HCT116 (cell line): ENCODE measurements around the gene RBFOX2. TPM values are rescaled to one million over a fixed set of nuclear protein-coding genes. Genes with fewer than 3 reads are reported as not detected.
A peak's percentile ranks its signal among the peaks of the same experiment; 100 is the strongest.

Experiments
- ATAC-seq: fragments of 200-7000 bp; cut with Tn5 transposase; 2 replicates; pipeline ENCODE4 v1.9.1; 2020; ENCODE audit warnings: mild to moderate bottlenecking, moderate library complexity
- BruUV-seq: library from RNA; stranded (reverse); fragments of 400-500 nt; replicated peaks from 2 replicates; lab custom pipeline; 2021; lab: Mats Ljungman, UMichigan
- CTCF ChIA-PET: fragments of 300-600 bp; sonication (Branson Sonifier 250); formaldehyde crosslinking; loops from one replicate; lab custom pipeline; 2021; ENCODE audit warnings: antibody characterized with exemption; lab: Charles Lee
- POLR2A ChIA-PET: fragments of 300-600, 350-600 bp; sonication (Branson Sonifier 250); formaldehyde crosslinking; loops from one replicate; lab custom pipeline; 2021; ENCODE audit warnings: antibody characterized with exemption; lab: Charles Lee
- RAD21 ChIA-PET, 2 experiments: fragments of 300-600 bp; sonication (Branson Sonifier 250); formaldehyde crosslinking; loops; one replicate each; lab custom pipeline; 2023; ENCODE audit warnings: low total read pairs in 2 of 2; ENCODE audit not compliant: uncharacterized antibody in 2 of 2, unreplicated experiment in 2 of 2, low non-redundant PET in 1 of 2; lab: Charles Lee
- DNase-seq: peaks from one replicate; pipeline ENCODE4 v3.0.0-alpha.2; 2010; ENCODE audit warnings: low read depth, low spot score
- H2AFZ ChIP-seq: fragments of 200-600 bp; shearing (Covaris generic), sonication (generic); 2 replicates; pipeline ENCODE4 v1.6.1; 2017; ENCODE audit warnings: low read depth, mixed run types, mixed read lengths, antibody characterized with exemption, low read length; ENCODE audit not compliant: poor library complexity, severe bottlenecking
- H3K27ac ChIP-seq: 2 replicates; pipeline ENCODE4 v1.5.1; 2012; ENCODE audit warnings: low read depth, low read length
- H3K27me3 ChIP-seq: fragments of 200-600 bp; sonication (generic); 2 replicates; pipeline ENCODE4 v1.6.1; 2016; ENCODE audit warnings: mixed run types, low read length, mixed read lengths; ENCODE audit not compliant: insufficient read depth
- H3K36me3 ChIP-seq, 2 experiments: fragments of 200-500 bp in 1 of 2; fragments of 200-600 bp in 1 of 2; sonication (Bioruptor generic) in 1 of 2; sonication (generic) in 1 of 2; 2 replicates each; pipeline versions ENCODE4 v1.5.1 to v1.6.1; 2014 to 2016; ENCODE audit warnings: low read length in 2 of 2, inconsistent platforms in 1 of 2, mixed read lengths in 1 of 2, mixed run types in 1 of 2; ENCODE audit not compliant: insufficient read depth in 2 of 2, control insufficient read depth in 1 of 2
- H3K4me1 ChIP-seq, 2 experiments: fragments of 200-600 bp in 1 of 2; sonication (generic) in 1 of 2; 2 replicates each; pipeline versions ENCODE4 v1.5.1 to v1.6.1; 2012 to 2017; ENCODE audit warnings: low read length in 2 of 2, inconsistent platforms in 1 of 2, mild to moderate bottlenecking in 1 of 2, mixed read lengths in 1 of 2, mixed run types in 1 of 2, moderate library complexity in 1 of 2; ENCODE audit not compliant: insufficient read depth in 2 of 2, control insufficient read depth in 1 of 2
- H3K4me2 ChIP-seq: fragments of 200-600 bp; sonication (generic); 2 replicates; pipeline ENCODE4 v1.6.1; 2017; ENCODE audit warnings: mixed run types, low read length, mixed read lengths
- H3K4me3 ChIP-seq, 2 experiments: fragments of 200-600 bp in 1 of 2; sonication (generic) in 1 of 2; replicated peaks in 1 of 2; 2 replicates each; pipeline ENCODE4 v1.5.1; 2011 to 2016; ENCODE audit warnings: low read length in 2 of 2, control low read depth in 1 of 2, low read depth in 1 of 2, mild to moderate bottlenecking in 1 of 2, mixed read lengths in 1 of 2, mixed run types in 1 of 2
- H3K79me2 ChIP-seq: fragments of 200-600 bp; sonication (generic); 2 replicates; pipeline ENCODE4 v1.6.1; 2017; ENCODE audit warnings: mild to moderate bottlenecking, mixed run types, low read length, moderate library complexity, mixed read lengths; ENCODE audit not compliant: insufficient read depth
- H3K9ac ChIP-seq: fragments of 200-600 bp; sonication (generic); 2 replicates; pipeline ENCODE4 v1.6.1; 2016; ENCODE audit warnings: low read length, mixed read lengths
- H3K9me2 ChIP-seq: fragments of 200-600 bp; sonication (generic), shearing (Covaris generic); 2 replicates; pipeline ENCODE4 v1.6.1; 2017; ENCODE audit warnings: mixed run types, mild to moderate bottlenecking, moderate library complexity; ENCODE audit not compliant: insufficient read depth
- H3K9me3 ChIP-seq, 2 experiments: fragments of 200-500 bp in 1 of 2; fragments of 200-600 bp in 1 of 2; sonication (Bioruptor generic) in 1 of 2; sonication (generic) in 1 of 2; 2 replicates each; pipeline ENCODE4 v1.6.1; 2014 to 2017; ENCODE audit warnings: low read length in 2 of 2, mixed read lengths in 2 of 2, inconsistent platforms in 1 of 2, low read depth in 1 of 2, mild to moderate bottlenecking in 1 of 2, mixed run types in 1 of 2, moderate library complexity in 1 of 2; ENCODE audit not compliant: control insufficient read depth in 1 of 2, insufficient read depth in 1 of 2
- H4K20me1 ChIP-seq: fragments of 200-600 bp; sonication (generic), shearing (Covaris generic); 2 replicates; pipeline ENCODE4 v1.6.1; 2017; ENCODE audit warnings: mixed run types, mild to moderate bottlenecking, moderate library complexity; ENCODE audit not compliant: insufficient read depth
- ATF3 ChIP-seq: IDR thresholded peaks from 2 replicates; pipeline ENCODE4 v1.6.1; 2012
- CEBPB ChIP-seq: IDR thresholded peaks from 2 replicates; pipeline ENCODE4 v1.6.1; 2012; ENCODE audit warnings: low read depth
- ELF1 ChIP-seq: IDR thresholded peaks from 2 replicates; pipeline ENCODE4 v1.6.1; 2012; ENCODE audit warnings: low read depth, borderline replicate concordance
- EZH2 ChIP-seq: fragments of 200-600 bp; sonication (generic); IDR thresholded peaks from 2 replicates; pipeline ENCODE4 v1.6.1; 2017; ENCODE audit warnings: antibody characterized with exemption, mixed run types
- FOSL1 ChIP-seq: IDR thresholded peaks from 2 replicates; pipeline ENCODE4 v1.6.1; 2012; ENCODE audit warnings: low read depth
- JUND ChIP-seq: IDR thresholded peaks from 2 replicates; pipeline ENCODE4 v1.6.1; 2012
- POLR2A ChIP-seq: IDR thresholded peaks from 2 replicates; pipeline ENCODE4 v1.7.0; 2011; ENCODE audit warnings: borderline replicate concordance; ENCODE audit not compliant: insufficient read depth, insufficient read length; ENCODE audit errors: extremely low read depth
- RAD21 ChIP-seq: IDR thresholded peaks from 2 replicates; pipeline ENCODE4 v1.6.1; 2012; ENCODE audit warnings: low read depth, mild to moderate bottlenecking
- SIN3A ChIP-seq: IDR thresholded peaks from 2 replicates; pipeline ENCODE4 v1.6.1; 2012; ENCODE audit warnings: low read depth
- SRF ChIP-seq: IDR thresholded peaks from 2 replicates; pipeline ENCODE4 v1.6.1; 2012; ENCODE audit warnings: low read depth
- TCF7L2 ChIP-seq: IDR thresholded peaks from 2 replicates; pipeline ENCODE4 v1.7.0; 2011; ENCODE audit warnings: borderline replicate concordance, inconsistent platforms; ENCODE audit not compliant: insufficient read depth, insufficient read length; ENCODE audit errors: extremely low read depth
- YY1 ChIP-seq: IDR thresholded peaks from 2 replicates; pipeline ENCODE4 v1.6.1; 2011; ENCODE audit warnings: low read length, low read depth, moderate library complexity, mild to moderate bottlenecking; ENCODE audit not compliant: insufficient replicate concordance; ENCODE audit errors: extremely low read depth
- ZFX ChIP-seq: fragments of 450-650 bp; IDR thresholded peaks from 2 replicates; pipeline ENCODE4 v1.6.1; 2017
- intact Hi-C: fragments of 100-400 bp; cut with micrococcal nuclease; formaldehyde crosslinking; loops from 2 replicates; pipeline ENCODE4 v1.10.0; 2022
- total RNA-seq: library from RNA; stranded (reverse); gene quantifications from one replicate; pipeline ENCODE4 v1.2.1, GENCODE V29; 2021; ENCODE audit not compliant: unreplicated experiment
- TF ChIP-seq, protein P1 (sequence below), 3 experiments: fragments of 200-600 bp in 1 of 3; sonication (generic) in 1 of 3; IDR thresholded peaks in 2 of 3; conservative IDR thresholded peaks in 1 of 3; 2 replicates each; pipeline ENCODE4 v1.5.1; 2012 to 2017; ENCODE audit warnings: low read depth in 2 of 3, low read length in 2 of 3, antibody characterized with exemption in 1 of 3, borderline replicate concordance in 1 of 3, control low read depth in 1 of 3, mild to moderate bottlenecking in 1 of 3, mixed read lengths in 1 of 3, mixed run types in 1 of 3, moderate library complexity in 1 of 3; ENCODE audit not compliant: insufficient read depth in 1 of 3
- TF ChIP-seq, protein P2 (sequence below): IDR thresholded peaks from 2 replicates; pipeline ENCODE4 v1.6.1; 2012
- TF ChIP-seq, protein P3 (sequence below): IDR thresholded peaks from 2 replicates; pipeline ENCODE4 v1.6.1; 2011; ENCODE audit warnings: mild to moderate bottlenecking, low read length, moderate library complexity; ENCODE audit not compliant: insufficient replicate concordance; ENCODE audit errors: extremely low read depth

Gene RBFOX2
- total RNA-seq, 1 experiment from 2014 or later, result 83.9 TPM

GRCh38 chr22:35882211-35883030, 146.2 kb downstream of the RBFOX2 start:
- no peak overlapping the region for H3K9ac ChIP-seq
- peaks cover 44% of the 10 kb centered on the region for H3K79me2 ChIP-seq
- intact Hi-C loops, result loop anchor here (2.0 kb wide), 1 partner anchor 20 kb away; no protein-coding TSS in a partner anchor
- peak overlapping the region; percentile 54 for H3K4me2 ChIP-seq
- H3K4me3 ChIP-seq, result no peak overlapping the region
- no peak for TF ChIP-seq ZFX
- no peak for TF ChIP-seq SRF
- TF ChIP-seq, protein P1, sequence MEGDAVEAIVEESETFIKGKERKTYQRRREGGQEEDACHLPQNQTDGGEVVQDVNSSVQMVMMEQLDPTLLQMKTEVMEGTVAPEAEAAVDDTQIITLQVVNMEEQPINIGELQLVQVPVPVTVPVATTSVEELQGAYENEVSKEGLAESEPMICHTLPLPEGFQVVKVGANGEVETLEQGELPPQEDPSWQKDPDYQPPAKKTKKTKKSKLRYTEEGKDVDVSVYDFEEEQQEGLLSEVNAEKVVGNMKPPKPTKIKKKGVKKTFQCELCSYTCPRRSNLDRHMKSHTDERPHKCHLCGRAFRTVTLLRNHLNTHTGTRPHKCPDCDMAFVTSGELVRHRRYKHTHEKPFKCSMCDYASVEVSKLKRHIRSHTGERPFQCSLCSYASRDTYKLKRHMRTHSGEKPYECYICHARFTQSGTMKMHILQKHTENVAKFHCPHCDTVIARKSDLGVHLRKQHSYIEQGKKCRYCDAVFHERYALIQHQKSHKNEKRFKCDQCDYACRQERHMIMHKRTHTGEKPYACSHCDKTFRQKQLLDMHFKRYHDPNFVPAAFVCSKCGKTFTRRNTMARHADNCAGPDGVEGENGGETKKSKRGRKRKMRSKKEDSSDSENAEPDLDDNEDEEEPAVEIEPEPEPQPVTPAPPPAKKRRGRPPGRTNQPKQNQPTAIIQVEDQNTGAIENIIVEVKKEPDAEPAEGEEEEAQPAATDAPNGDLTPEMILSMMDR (IDR thresholded peaks at IDR 0.05 in 2 of 3, conservative IDR thresholded peaks at IDR 0.05 in 1 of 3; ENCODE audit: borderline replicate concordance in 1 of 3, insufficient read depth in 1 of 3, low read depth in 2 of 3, low read length in 2 of 3), result no peak
- H3K9me2 ChIP-seq, result no peaks in the 10 kb centered on the region
- H3K4me1 ChIP-seq, result peaks cover 20 to 33% of the 10 kb centered on the region in 2 experiments
- ChIA-PET RAD21 (no interaction called here), CTCF (interaction anchor here (0.6 kb wide), 1 partner anchor 183 kb away, joined by 3 read pairs; no protein-coding TSS in a partner anchor), POLR2A (no interaction called here)
- H3K27me3 ChIP-seq, result no peaks in the 10 kb centered on the region
- H3K27ac ChIP-seq, result peak overlapping the region; percentile 29; the same call in 1 of the 2 replicates
- no TSS peak for BruUV-seq
- peak; percentile 48 for ATAC-seq
- H3K9me3 ChIP-seq, result no peaks in the 10 kb centered on the region
- no peak overlapping the region for H2AFZ ChIP-seq
- H4K20me1 ChIP-seq, result no peaks in the 10 kb centered on the region
- H3K36me3 ChIP-seq, result no peaks in the 10 kb centered on the region
- DNase-seq, result no peak

DNA sequence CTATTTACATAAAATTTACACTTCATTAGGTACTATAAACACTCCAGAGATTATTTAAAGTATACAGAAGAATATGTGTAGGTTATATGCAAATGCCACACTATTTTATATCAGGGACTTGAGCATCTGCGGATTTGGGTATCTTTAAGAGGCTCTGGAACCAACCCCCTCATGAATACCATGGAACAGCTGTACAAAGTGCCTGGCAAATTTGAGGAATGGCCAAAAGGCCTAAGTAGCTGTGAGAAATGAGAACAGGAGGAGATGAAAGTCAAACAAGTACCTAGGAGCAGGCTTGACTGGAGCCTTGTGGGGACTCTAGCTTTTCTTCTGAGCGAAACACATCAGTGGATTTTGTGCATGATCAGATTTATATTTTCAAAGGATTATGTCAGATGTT, 149.3 kb downstream of the RBFOX2 start:
- H3K9me3 ChIP-seq, result no peaks in the 10 kb centered on the region
- H3K27ac ChIP-seq, result no peak overlapping the region
- DNase-seq (no peak), ATAC-seq (no peak)
- peaks cover 52% of the 10 kb centered on the region for H3K79me2 ChIP-seq
- no TSS peak for BruUV-seq
- no peak overlapping the region for H2AFZ ChIP-seq
- no peak overlapping the region for H3K4me3 ChIP-seq
- intact Hi-C loops, result no loop called here
- ChIA-PET POLR2A (no interaction called here), RAD21 (no interaction called here), CTCF (no interaction called here)
- no peaks in the 10 kb centered on the region; the same call in 1 of the 2 replicates for H4K20me1 ChIP-seq
- no peaks in the 10 kb centered on the region for H3K36me3 ChIP-seq
- H3K9me2 ChIP-seq, result no peaks in the 10 kb centered on the region
- H3K9ac ChIP-seq, result no peak overlapping the region
- H3K4me1 ChIP-seq, result peaks cover 17 to 25% of the 10 kb centered on the region in 2 experiments
- H3K4me2 ChIP-seq, result no peak overlapping the region
- H3K27me3 ChIP-seq, result no peaks in the 10 kb centered on the region
- TF ChIP-seq SIN3A (no peak), POLR2A (no peak), ELF1 (no peak), FOSL1 (no peak), CEBPB (no peak), EZH2 (no peak), JUND (no peak), ATF3 (no peak), SRF (no peak), YY1 (no peak), TCF7L2 (no peak), RAD21 (no peak), ZFX (no peak)
- TF ChIP-seq, protein P2, sequence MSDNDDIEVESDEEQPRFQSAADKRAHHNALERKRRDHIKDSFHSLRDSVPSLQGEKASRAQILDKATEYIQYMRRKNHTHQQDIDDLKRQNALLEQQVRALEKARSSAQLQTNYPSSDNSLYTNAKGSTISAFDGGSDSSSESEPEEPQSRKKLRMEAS, result no peak
- TF ChIP-seq, protein P3, sequence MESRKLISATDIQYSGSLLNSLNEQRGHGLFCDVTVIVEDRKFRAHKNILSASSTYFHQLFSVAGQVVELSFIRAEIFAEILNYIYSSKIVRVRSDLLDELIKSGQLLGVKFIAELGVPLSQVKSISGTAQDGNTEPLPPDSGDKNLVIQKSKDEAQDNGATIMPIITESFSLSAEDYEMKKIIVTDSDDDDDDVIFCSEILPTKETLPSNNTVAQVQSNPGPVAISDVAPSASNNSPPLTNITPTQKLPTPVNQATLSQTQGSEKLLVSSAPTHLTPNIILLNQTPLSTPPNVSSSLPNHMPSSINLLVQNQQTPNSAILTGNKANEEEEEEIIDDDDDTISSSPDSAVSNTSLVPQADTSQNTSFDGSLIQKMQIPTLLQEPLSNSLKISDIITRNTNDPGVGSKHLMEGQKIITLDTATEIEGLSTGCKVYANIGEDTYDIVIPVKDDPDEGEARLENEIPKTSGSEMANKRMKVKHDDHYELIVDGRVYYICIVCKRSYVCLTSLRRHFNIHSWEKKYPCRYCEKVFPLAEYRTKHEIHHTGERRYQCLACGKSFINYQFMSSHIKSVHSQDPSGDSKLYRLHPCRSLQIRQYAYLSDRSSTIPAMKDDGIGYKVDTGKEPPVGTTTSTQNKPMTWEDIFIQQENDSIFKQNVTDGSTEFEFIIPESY, result no peak
